SKM-1 treated with dmso at 0.1 percent for 144 hours (cell line): ENCODE measurements around the gene CHCHD5.

Source experiments
- DNase-seq: peaks from one replicate; lab custom pipeline; 2025; ENCODE audit not compliant: unreplicated experiment; lab: John Stamatoyannopoulos, UW

CHCHD5 gene

GRCh38 chr2:112623913-112624777, 39.7 kb downstream of the CHCHD5 start:
- peak; percentile 30 for DNase-seq

- DNase-seq = no peak
Measured at GRCh38 chr2:112625474-112626114, 41.2 kb downstream of the CHCHD5 start.

- peak; percentile 28 for DNase-seq
Measured at GRCh38 chr2:112626604-112627059, 42.2 kb downstream of the CHCHD5 start.

GRCh38 chr2:112627060-112628040, 42.9 kb downstream of the CHCHD5 start:
- peak; percentile 79 for DNase-seq

- DNase-seq = no peak
Measured at GRCh38 chr2:112629224-112629623, 44.8 kb downstream of the CHCHD5 start.

GRCh38 chr2:112629823-112630222, 45.4 kb downstream of the CHCHD5 start:
- no peak for DNase-seq

GRCh38 chr2:112630268-112630667, 45.9 kb downstream of the CHCHD5 start:
- no peak for DNase-seq

GRCh38 chr2:112633708-112634107, 49.3 kb downstream of the CHCHD5 start:
- no peak for DNase-seq

- no peak for DNase-seq
Measured at GRCh38 chr2:112634153-112634873, 49.9 kb downstream of the CHCHD5 start.

- no peak for DNase-seq
Measured at GRCh38 chr2:112634874-112635157, 50.4 kb downstream of the CHCHD5 start.

GRCh38 chr2:112636605-112637288, 52.3 kb downstream of the CHCHD5 start:
- peak; percentile 47 for DNase-seq

- DNase-seq = no peak
Measured at GRCh38 chr2:112637289-112637660, 52.9 kb downstream of the CHCHD5 start.
